Liver (tissue), 9 donors: ENCODE measurements around the gene ZNF585A. TPM values are rescaled to one million over a fixed set of nuclear protein-coding genes. Genes with fewer than 3 reads are reported as not detected.
"Not testable (repeated sequence)": the region's sequence is repeated elsewhere in the genome, so short reads cannot be mapped to it uniquely, and the experiment has no call there.

Experiments used
- DNase-seq: peaks from one replicate; pipeline ENCODE4 v3.0.0-alpha.2; 2017; ENCODE audit warnings: low spot score
- H3K27ac ChIP-seq, 2 donors: one replicate each; pipeline ENCODE4 v1.7.0; 2013; ENCODE audit warnings: inconsistent platforms in 2 of 2, low read length in 2 of 2, control low read depth in 1 of 2, low read depth in 1 of 2, mild to moderate bottlenecking in 1 of 2
- H3K27me3 ChIP-seq, 4 donors: one replicate each; pipeline versions ENCODE4 v1.6.1 to v1.7.0; 2013; ENCODE audit warnings: low read length in 3 of 4, inconsistent platforms in 1 of 4, mild to moderate bottlenecking in 1 of 4, moderate library complexity in 1 of 4; ENCODE audit not compliant: control insufficient read depth in 4 of 4, insufficient read depth in 4 of 4
- H3K36me3 ChIP-seq, 4 donors: one replicate each; pipeline versions ENCODE4 v1.6.1 to v1.7.0; 2013; ENCODE audit warnings: low read length in 3 of 4, mild to moderate bottlenecking in 3 of 4, low read depth in 1 of 4, moderate library complexity in 1 of 4; ENCODE audit not compliant: control insufficient read depth in 4 of 4, insufficient read depth in 3 of 4
- H3K4me1 ChIP-seq, 4 donors: one replicate each; pipeline versions ENCODE4 v1.6.1 to v1.7.0; 2013; ENCODE audit warnings: low read length in 3 of 4, mild to moderate bottlenecking in 3 of 4, moderate library complexity in 1 of 4; ENCODE audit not compliant: control insufficient read depth in 4 of 4, insufficient read depth in 4 of 4
- H3K4me3 ChIP-seq, 3 donors: one replicate each; pipeline versions ENCODE4 v1.6.1 to v1.7.0; 2013; ENCODE audit warnings: low read length in 3 of 3, control low read depth in 1 of 3, low read depth in 1 of 3, mild to moderate bottlenecking in 1 of 3
- H3K9ac ChIP-seq, 2 donors: one replicate each; pipeline ENCODE4 v1.7.0; 2013; ENCODE audit warnings: low read length in 2 of 2, mild to moderate bottlenecking in 2 of 2, moderate library complexity in 2 of 2, control low read depth in 1 of 2, low read depth in 1 of 2
- H3K9me3 ChIP-seq, 4 donors: one replicate each; pipeline versions ENCODE4 v1.6.1 to v1.7.0; 2013; ENCODE audit warnings: low read length in 3 of 4; ENCODE audit not compliant: control insufficient read depth in 4 of 4
- HNF4G ChIP-seq: IDR thresholded peaks from 2 replicates; pipeline ENCODE4 v1.6.1; 2016; ENCODE audit warnings: antibody characterized with exemption
- NR2F2 ChIP-seq: IDR thresholded peaks from 2 replicates; pipeline ENCODE4 v1.6.1; 2016; ENCODE audit warnings: antibody characterized with exemption
- RAD21 ChIP-seq, 2 donors: IDR thresholded peaks; 2 replicates each; pipeline ENCODE4 v1.6.1; 2016; ENCODE audit warnings: antibody characterized with exemption in 2 of 2, mild to moderate bottlenecking in 2 of 2
- REST ChIP-seq: IDR thresholded peaks from 2 replicates; pipeline ENCODE4 v1.6.1; 2016; ENCODE audit warnings: antibody characterized with exemption, mild to moderate bottlenecking
- RXRA ChIP-seq, 2 donors: IDR thresholded peaks; 2 replicates each; pipeline ENCODE4 v1.6.1; 2017 to 2018; ENCODE audit warnings: antibody characterized with exemption in 2 of 2, mild to moderate bottlenecking in 1 of 2
- YY1 ChIP-seq: IDR thresholded peaks from 2 replicates; pipeline ENCODE4 v1.6.1; 2016; ENCODE audit warnings: antibody characterized with exemption, mild to moderate bottlenecking
- ZBTB33 ChIP-seq: IDR thresholded peaks from 2 replicates; pipeline ENCODE4 v1.6.1; 2016; ENCODE audit warnings: antibody characterized with exemption
- WGBS: extraction: QIAGEN DNeasy Blood & Tissue Kit; methylation state at CpG from one replicate; pipeline ENCODE4 v1.1.7; 2013; 5-methylcytosine and 5-hydroxymethylcytosine counted together
- polyA plus RNA-seq, 2 donors: library from polyadenylated mRNA; stranded (reverse) in 1 of 2; unstranded in 1 of 2; fragments of 200-250 nt in 1 of 2; fragments of >200 nt in 1 of 2; fragmentation: Nextera tagmentation in 1 of 2; extraction: Ambion mirVana in 1 of 2; gene quantifications; one replicate each; pipeline versions ENCODE4 v1.2.1 to v1.2.3, GENCODE V29; 2013 to 2015
- total RNA-seq, 2 donors: library from RNA; depleted of rRNA; stranded (reverse); fragments of >200 nt; gene quantifications; one replicate each; pipeline ENCODE4 v1.2.3, GENCODE V29; 2014
- donor health status: healthy.
- donor health status: healthy.
- donor health status: healthy.
- donor health status: healthy.
- donor health status: healthy.

Gene ZNF585A
- total and polyA plus RNA-seq, 4 donors, result 1.9 to 4.2 (median 3.2) TPM

GRCh38 chr19:37127999-37128820 is 44.3 kb downstream of the ZNF585A start:
- H3K27ac ChIP-seq, result no peak overlapping the region
- peaks cover 52 to 92% (median 83%) of the 10 kb centered on the region in 4 donors for H3K9me3 ChIP-seq
- no peak for TF ChIP-seq HNF4G
- no peak for TF ChIP-seq ZBTB33
- no peak for TF ChIP-seq YY1
- TF ChIP-seq RAD21 (IDR thresholded peaks at IDR 0.05), result no peak
- no peak for TF ChIP-seq RXRA (IDR thresholded peaks at IDR 0.05)
- no peak for TF ChIP-seq REST
- whole genome bisulfite sequencing, result 97% methylated on average over 12 of the region's 12 CpGs
- no peaks in the 10 kb centered on the region for H3K27me3 ChIP-seq
- H3K4me3 ChIP-seq, result peak overlapping the region in 2 of 3 donors; percentile 61 to 65
- H3K36me3 ChIP-seq, result peaks cover 0 to 26% (median 24%) of the 10 kb centered on the region in 4 donors
- H3K4me1 ChIP-seq, result no peaks in the 10 kb centered on the region
- no peak overlapping the region for H3K9ac ChIP-seq
- no peak for DNase-seq

- peaks cover 15 to 43% (median 35%) of the 10 kb centered on the region in 4 donors for H3K9me3 ChIP-seq
- not testable (repeated sequence) for H3K27me3 ChIP-seq, H3K4me3 ChIP-seq, DNase-seq, H3K4me1 ChIP-seq, H3K27ac ChIP-seq, H3K9ac ChIP-seq, H3K36me3 ChIP-seq
- 99% methylated on average over 2 of the region's 3 CpGs for WGBS
These were observed 50.4 kb downstream of the ZNF585A start for GRCh38 chr19:37122093-37122492.

- Histone ChIP-seq H3K27ac (no peak overlapping the region), H3K36me3 (peaks cover 8 to 51% (median 43%) of the 10 kb centered on the region in 4 donors), H3K9me3 (peaks cover 43 to 73% (median 43%) of the 10 kb centered on the region in 4 donors), H3K4me3 (peak overlapping the region in 2 of 3 donors; percentile 56 to 60), H3K27me3 (no peaks in the 10 kb centered on the region), H3K4me1 (no peaks in the 10 kb centered on the region), H3K9ac (no peak overlapping the region)
- DNase-seq, result no peak
- WGBS, result 95% methylated on average over 9 of the region's 9 CpGs
- no peak for TF ChIP-seq YY1
- TF ChIP-seq ZBTB33, result no peak
- no peak for TF ChIP-seq RXRA (IDR thresholded peaks at IDR 0.05)
- TF ChIP-seq NR2F2, result no peak
These were observed 58.5 kb downstream of the ZNF585A start for GRCh38 chr19:37114001-37114400.
